ENCODE results near the gene CIROP. TPM values are rescaled to one million over a fixed set of nuclear protein-coding genes. Genes with fewer than 3 reads are reported as not detected.

Gene CIROP
- total RNA-seq, 2 experiments from 2014 or later, result not detected

DNA sequence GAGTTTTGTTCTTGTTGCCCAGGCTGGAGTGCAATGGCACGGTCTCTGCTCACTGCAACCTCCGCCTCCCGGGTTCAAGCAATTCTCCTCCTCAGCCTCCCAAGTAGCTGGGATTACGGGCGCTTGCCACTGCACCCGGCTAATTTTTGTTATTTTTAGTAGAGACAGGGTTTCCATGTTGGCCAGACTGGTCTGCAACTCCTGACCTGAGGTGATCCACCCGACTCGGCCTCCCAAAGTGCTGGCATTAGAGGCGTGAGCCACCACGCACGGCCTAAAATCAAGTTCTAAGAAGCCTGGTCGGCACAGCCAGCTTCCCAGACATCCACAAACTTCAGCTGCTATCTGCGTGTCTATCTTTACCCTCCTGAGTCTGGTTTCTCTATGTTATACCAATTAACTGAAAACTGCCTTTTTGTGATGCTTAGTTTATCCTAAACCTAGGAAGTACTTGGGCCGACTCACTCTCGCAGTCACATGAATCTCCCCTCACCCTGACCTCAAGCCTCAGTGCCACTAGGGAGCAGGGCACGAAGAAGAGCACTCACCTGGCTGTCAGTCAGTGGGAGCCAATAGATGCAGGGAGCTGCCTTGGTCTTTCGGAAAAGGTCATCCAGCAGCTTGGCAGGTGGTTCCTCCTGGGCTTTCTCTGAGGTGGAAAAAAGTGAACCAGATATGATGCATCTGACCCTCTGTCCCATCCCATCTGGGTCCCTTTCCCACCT is 44.1 kb downstream of the CIROP start:
- H3K4me3 Mint-ChIP-seq, result no peak overlapping the region
- DNase-seq, result no peak
- H3K27me3 Mint-ChIP-seq (ENCODE audit: low read depth), result peaks cover 9% of the 10 kb centered on the region
- H3K4me1 Mint-ChIP-seq (ENCODE audit: low read depth), result peaks cover 18% of the 10 kb centered on the region
- no peaks in the 10 kb centered on the region for H3K9me3 Mint-ChIP-seq (ENCODE audit: insufficient read depth)
- ATAC-seq, result no peak
- ChIA-PET POLR2A (interaction anchor here (0.6 to 2.7 kb wide), 4 partner anchors 11 to 112 kb away, joined by 3 to 10 read pairs (median 4); partner anchors contain the start of gene ACIN1), CTCF (interaction anchor here (1.0 to 17.4 kb wide), 7 partner anchors 8 to 89 kb away, joined by 3 to 489 read pairs (median 54); partner anchors contain the start of gene AJUBA)
- H3K27ac Mint-ChIP-seq, result no peak overlapping the region
- peaks cover 57% of the 10 kb centered on the region for H3K36me3 Mint-ChIP-seq (ENCODE audit: low read depth)

DNA sequence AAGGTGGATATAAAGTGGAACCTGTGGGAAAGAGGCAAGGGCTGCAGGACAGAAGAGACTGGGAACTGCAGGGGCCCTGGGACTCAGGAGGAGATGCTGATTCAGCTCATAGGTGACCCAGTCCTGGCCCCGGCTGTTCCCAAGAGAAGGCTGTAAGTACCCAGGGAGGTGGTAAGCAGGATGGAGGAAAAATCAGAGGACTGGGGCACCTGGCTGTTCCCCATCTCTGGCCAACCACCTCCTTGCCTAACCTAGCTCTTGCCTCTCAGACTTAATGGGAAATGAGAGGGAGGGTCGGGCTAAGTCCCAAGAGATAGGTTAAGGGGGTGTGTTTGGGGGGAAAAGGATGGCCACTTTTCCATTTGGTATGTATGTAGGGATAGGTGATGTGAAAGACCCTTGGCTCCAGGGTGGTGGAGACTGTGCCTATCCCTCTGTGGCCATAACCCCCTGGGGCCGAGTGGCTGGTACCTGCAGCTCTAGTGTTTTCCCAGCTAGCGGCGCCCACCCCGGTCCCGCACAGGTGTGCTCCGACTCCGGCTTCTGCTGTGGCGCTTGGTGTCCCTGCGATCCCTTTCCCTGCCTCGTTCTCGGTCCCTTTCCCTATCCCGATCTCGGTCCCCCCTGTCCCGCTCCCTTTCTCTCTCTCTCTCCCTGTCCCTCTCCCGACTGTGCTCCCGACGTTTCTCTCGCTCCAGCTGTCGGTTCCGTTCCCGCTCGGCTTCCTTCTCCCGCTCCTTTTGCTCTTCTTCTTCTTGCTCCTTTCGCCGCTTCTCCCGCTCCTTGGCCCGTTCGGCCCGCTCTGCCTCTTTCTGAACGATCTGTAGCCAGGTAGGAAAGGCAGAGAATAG is 45.9 kb downstream of the CIROP start:
- no peaks in the 10 kb centered on the region for H3K9me3 Mint-ChIP-seq (ENCODE audit: insufficient read depth)
- H3K36me3 Mint-ChIP-seq (ENCODE audit: low read depth), result peaks cover 44% of the 10 kb centered on the region
- CTCF ChIA-PET, result interaction anchor here (0.9 to 17.4 kb wide), 35 partner anchors 9 to 489 kb away, joined by 3 to 489 read pairs (median 7); partner anchors contain the start of genes ACIN1, AJUBA, C14orf119 and PABPN1
- POLR2A ChIA-PET, result interaction anchor here (0.6 to 1.3 kb wide), 5 partner anchors 10 to 247 kb away, joined by 3 to 9 read pairs (median 5); partner anchors contain the start of genes ACIN1 and C14orf119
- ATAC-seq, result no peak
- no peak overlapping the region for H3K4me3 Mint-ChIP-seq
- peaks cover 9% of the 10 kb centered on the region for H3K27me3 Mint-ChIP-seq (ENCODE audit: low read depth)
- no peak overlapping the region for H3K27ac Mint-ChIP-seq
- H3K4me1 Mint-ChIP-seq (ENCODE audit: low read depth), result peaks cover 18% of the 10 kb centered on the region
- no peak for DNase-seq

DNA sequence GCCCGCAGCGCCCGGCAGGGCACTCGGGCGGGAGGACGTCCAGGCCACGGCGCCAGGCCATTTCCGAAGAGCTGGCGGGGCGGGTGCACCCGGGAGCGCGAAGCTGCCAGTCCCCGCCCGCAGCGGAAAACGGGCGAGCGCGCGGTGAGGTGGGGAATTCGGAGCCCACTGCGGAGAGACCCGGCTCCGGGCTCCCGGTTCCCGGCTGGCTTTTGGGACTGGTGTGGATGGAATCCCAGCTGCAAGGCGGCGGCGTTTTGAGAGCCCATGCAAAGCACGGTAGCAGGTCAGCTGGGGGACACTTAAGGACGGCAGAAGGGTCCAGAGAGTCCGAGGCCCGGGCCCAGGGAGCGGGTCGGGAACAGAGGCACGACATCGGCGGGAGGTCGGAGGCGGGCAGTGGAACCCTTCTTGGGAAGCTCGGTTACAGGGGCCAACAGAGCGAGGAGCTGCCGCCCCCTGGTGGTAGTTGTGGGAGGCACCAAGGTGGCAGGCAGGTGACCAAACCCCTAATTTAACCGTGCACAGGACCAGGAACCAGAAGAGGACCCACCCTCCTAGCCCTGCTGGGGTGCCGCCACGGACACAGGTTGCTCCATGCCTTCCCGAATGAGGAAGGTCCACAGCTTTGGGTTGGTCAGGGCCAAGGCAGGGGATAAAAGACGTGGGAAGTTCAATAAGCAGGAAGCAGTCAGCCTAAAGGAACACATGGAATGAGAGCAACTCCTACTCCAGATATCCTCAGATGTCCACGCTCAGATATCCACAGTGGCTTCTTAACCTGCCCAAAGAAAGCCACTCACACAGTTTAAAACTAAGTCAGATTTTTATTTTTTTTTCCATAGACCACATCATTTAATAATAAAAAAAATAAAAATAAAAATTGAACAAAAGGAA is 46.8 kb downstream of the CIROP start:
- H3K4me3 Mint-ChIP-seq, result peak overlapping the region; percentile 83
- peaks cover 9% of the 10 kb centered on the region for H3K27me3 Mint-ChIP-seq (ENCODE audit: low read depth)
- DNase-seq (peak; percentile 91), ATAC-seq (peak; percentile 76)
- peak overlapping the region; percentile 34 for H3K27ac Mint-ChIP-seq
- H3K9me3 Mint-ChIP-seq (ENCODE audit: insufficient read depth), result no peaks in the 10 kb centered on the region
- peaks cover 18% of the 10 kb centered on the region for H3K4me1 Mint-ChIP-seq (ENCODE audit: low read depth)
- H3K36me3 Mint-ChIP-seq (ENCODE audit: low read depth), result peaks cover 36% of the 10 kb centered on the region
- POLR2A ChIA-PET, result interaction anchor here (0.6 to 1.3 kb wide), 6 partner anchors 11 to 248 kb away, joined by 3 to 9 read pairs (median 4); partner anchors contain the start of genes ACIN1 and C14orf119
- CTCF ChIA-PET, result interaction anchor here (0.6 to 17.4 kb wide), 49 partner anchors 10 to 1183 kb away, joined by 3 to 489 read pairs (median 5); partner anchors contain the start of genes ACIN1, AJUBA, C14orf119 and PABPN1

DNA sequence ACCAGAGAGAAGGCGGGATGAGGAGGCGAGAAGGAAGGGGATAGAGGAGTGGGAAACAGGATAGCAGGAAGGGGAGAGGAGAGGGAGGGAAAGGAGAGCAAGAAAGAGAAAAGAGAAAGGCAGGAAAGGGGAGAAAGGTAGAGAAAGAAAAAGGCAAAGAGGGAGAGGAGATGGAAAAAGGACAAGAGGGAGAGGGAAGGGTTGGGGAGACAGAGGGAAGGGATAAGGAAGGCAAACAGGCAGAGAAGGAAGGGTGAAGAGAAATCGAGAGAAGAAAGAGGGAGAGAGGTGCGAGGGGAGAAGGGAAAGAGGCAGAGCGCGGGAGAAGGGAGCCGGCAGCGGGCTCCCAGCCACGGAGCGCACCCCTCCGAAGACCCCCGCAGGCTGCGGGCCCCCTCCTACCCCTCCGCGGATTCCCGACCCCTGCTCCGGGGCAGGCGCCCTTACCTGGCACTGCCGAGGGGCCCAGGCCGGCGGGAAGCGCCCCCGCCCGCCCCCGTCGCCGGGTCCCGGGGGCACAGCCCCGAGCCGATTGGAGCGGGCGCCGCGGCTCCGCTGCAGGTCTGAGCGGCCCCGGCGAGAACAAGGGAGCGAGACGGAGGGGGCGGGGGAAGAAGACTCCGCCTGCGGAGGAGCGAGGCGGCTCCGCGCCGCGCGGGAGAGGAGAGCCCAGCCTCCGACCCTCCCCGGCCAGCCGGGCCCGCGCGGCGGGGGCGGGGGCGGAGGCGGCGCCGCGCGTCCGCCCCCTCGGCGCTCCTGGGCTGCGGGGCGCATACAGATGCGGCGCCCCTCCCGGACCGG is 47.6 kb downstream of the CIROP start, which contains the start of gene CDH24:
Gene CDH24, minus strand, starts transcription at position 565 of the 801 bp plus-strand sequence. CDS start 1,787 bp downstream, outside the sequence.
- peak within 1 kb of the TSS; percentile 83 for H3K4me3 Mint-ChIP-seq
- no peaks in the 10 kb centered on the region for H3K9me3 Mint-ChIP-seq (ENCODE audit: insufficient read depth)
- DNase-seq, result peak; percentile 81
- ChIA-PET POLR2A (interaction anchor here (0.9 to 1.3 kb wide), 3 partner anchors 38 to 83 kb away, joined by 3 to 9 read pairs (median 5); partner anchors contain the start of genes ACIN1 and C14orf119), CTCF (interaction anchor here (0.6 to 17.4 kb wide), 54 partner anchors 8 to 1184 kb away, joined by 3 to 489 read pairs (median 5); partner anchors contain the start of genes ACIN1, AJUBA, C14orf119 and PABPN1)
- H3K4me1 Mint-ChIP-seq (ENCODE audit: low read depth), result peaks cover 18% of the 10 kb centered on the region
- ATAC-seq, result peak; percentile 83
- peaks cover 9% of the 10 kb centered on the region for H3K27me3 Mint-ChIP-seq (ENCODE audit: low read depth)
- peaks cover 27% of the 10 kb centered on the region for H3K36me3 Mint-ChIP-seq (ENCODE audit: low read depth)
- H3K27ac Mint-ChIP-seq, result peak within 1 kb of the TSS; percentile 34

DNA sequence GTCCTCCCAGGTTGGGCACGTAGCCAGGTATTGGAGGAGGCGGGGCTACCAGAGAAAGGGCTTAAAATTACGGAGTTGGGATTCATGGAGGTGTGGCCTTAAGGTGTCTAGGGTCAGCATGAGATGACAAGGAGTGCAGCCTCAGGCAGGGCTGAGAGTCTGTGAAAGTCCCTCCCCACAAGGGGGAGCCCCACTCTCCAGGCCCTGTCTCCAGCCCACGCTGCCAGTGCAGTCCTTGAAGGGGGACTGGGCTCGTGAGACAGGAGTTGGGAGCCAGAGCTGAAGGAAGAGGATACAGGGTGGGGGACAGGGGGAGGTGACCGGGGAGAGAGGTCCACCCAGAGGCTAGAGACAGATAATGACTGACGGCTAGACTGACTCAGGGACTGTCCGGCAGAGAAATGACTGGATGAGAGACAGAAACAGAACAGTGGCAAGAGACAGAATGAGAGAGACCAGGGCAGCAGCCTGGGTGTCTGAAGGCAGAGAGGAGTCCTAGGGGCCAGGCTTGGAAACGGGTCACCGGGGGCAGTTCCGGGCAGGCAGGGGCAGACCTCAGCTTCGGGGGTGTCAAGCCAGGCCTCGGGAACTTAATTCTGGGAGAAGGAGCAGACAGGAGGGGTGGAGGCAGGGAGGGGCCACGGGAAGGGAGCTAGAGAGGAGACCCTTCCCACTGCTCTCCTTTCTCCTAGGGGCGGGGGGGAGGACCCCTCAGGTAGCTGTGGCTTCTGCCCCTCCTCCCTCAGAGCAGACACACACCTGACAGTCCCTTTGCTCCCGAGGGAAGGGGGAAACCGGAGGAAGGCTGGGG is 48.4 kb downstream of the CIROP start:
- Mint-ChIP-seq H3K4me3 (peak overlapping the region; percentile 70), H3K36me3 (ENCODE audit: low read depth) (peaks cover 24% of the 10 kb centered on the region), H3K27me3 (ENCODE audit: low read depth) (peaks cover 9% of the 10 kb centered on the region), H3K9me3 (ENCODE audit: insufficient read depth) (no peaks in the 10 kb centered on the region), H3K4me1 (ENCODE audit: low read depth) (peaks cover 18% of the 10 kb centered on the region), H3K27ac (peak overlapping the region; percentile 8)
- ATAC-seq (peak; percentile 66), DNase-seq (peak; percentile 81)
- CTCF ChIA-PET, result interaction anchor here (0.8 to 17.4 kb wide), 16 partner anchors 9 to 486 kb away, joined by 3 to 489 read pairs (median 8); partner anchors contain the start of genes ACIN1, AJUBA and C14orf119
- POLR2A ChIA-PET, result no interaction called here

DNA sequence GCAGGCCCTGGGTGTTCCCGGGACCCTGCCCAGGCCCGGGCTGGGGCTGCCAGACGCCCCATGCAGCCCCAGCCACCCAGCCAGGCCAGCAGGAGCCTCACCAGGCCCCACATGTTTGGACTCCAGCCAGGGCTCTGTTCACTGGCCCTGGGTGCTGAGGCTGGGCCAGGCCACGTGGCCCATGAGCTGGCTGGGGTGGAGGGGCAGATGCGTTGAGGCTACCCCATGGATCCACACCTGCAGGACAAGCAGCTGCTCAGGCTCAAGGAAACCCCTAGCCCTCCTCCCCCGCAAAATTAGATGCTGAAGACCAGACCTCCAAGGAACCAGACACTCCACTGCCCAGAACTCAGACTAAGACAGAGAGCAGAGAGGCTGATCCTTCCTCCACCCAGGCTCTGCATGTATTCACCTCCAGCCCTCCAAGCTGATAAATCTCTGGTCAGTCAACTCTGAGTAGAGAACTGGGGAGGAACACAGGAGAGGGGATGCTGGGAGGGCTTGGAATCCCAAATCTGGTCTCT is 49.1 kb downstream of the CIROP start:
- no peak overlapping the region for H3K4me3 Mint-ChIP-seq
- H3K27me3 Mint-ChIP-seq (ENCODE audit: low read depth), result peaks cover 9% of the 10 kb centered on the region
- peaks cover 18% of the 10 kb centered on the region for H3K4me1 Mint-ChIP-seq (ENCODE audit: low read depth)
- POLR2A ChIA-PET, result no interaction called here
- H3K36me3 Mint-ChIP-seq (ENCODE audit: low read depth), result peaks cover 18% of the 10 kb centered on the region
- ATAC-seq (no peak), DNase-seq (no peak)
- H3K9me3 Mint-ChIP-seq (ENCODE audit: insufficient read depth), result no peaks in the 10 kb centered on the region
- CTCF ChIA-PET, result interaction anchor here (0.8 to 17.4 kb wide), 14 partner anchors 13 to 99 kb away, joined by 3 to 489 read pairs (median 5); partner anchors contain the start of genes ACIN1, AJUBA, C14orf119 and HAUS4
- H3K27ac Mint-ChIP-seq, result no peak overlapping the region

DNA sequence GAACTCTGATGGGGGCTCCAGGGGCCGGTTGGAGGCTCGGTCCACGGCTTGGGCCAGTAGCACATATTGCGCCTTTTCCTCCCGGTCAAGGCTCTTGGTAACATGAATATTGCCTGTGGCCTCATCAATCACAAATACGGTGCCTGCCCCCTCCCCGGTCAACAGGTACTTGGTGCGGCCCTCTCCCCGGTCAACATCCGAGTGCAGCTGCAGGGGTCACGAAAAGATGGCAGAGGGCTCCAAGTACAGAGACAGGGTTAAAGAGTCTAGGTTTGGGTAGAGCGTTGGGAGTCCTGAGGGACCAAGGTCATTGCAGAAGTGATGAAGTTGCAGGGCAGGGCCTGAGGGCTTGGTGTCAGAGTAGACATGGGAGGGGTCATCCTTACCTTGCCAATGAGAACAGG is 49.6 kb downstream of the CIROP start:
- no peak for DNase-seq
- Mint-ChIP-seq H3K27ac (no peak overlapping the region), H3K9me3 (ENCODE audit: insufficient read depth) (no peaks in the 10 kb centered on the region), H3K36me3 (ENCODE audit: low read depth) (peaks cover 16% of the 10 kb centered on the region), H3K4me1 (ENCODE audit: low read depth) (peaks cover 18% of the 10 kb centered on the region), H3K27me3 (ENCODE audit: low read depth) (peaks cover 9% of the 10 kb centered on the region), H3K4me3 (no peak overlapping the region)
- ATAC-seq, result no peak
- POLR2A ChIA-PET, result no interaction called here
- CTCF ChIA-PET, result interaction anchor here (0.8 to 17.4 kb wide), 15 partner anchors 13 to 98 kb away, joined by 3 to 489 read pairs (median 5); partner anchors contain the start of genes ACIN1, AJUBA, C14orf119 and HAUS4

DNA sequence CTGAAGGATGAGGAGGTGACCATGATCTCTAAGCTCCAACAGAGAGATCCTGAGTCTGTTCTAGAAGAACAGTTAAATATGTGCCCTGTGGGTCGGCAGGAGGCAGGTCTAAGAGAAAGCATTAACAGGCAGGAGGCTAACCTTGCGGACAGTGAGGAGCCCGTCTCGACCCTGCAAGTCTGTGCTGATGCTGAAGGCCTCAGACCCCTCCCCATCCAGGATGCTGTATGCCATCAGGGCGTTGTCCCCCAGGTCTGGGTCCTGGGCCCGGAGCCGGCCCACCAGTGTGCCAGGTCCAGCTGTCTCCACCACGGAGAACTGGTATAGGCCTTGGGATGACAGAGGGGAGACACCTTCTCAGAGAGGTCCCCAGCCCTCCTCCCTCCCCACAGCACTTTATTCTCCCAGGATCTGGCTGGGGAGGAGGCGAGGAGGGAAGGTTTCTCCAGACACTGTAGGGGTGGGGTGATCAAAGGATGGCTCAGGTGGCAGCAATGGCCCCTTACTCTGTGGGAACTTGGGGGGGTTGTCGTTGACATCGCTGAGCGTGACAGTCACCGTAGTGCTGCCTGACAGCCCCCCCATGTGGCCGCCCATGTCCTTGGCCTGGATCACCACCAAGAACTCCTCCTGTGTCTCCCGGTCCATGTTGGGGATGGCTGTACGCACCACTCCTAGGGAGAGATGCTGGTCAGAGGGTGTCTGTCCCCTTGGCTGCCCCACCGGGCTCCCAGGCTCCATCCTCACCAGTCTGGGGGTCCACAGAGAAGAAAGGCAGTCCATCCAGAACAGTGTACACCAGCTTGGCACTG is 50.6 kb downstream of the CIROP start:
- peaks cover 9% of the 10 kb centered on the region for H3K36me3 Mint-ChIP-seq (ENCODE audit: low read depth)
- ChIA-PET POLR2A (no interaction called here), CTCF (interaction anchor here (1.1 to 17.4 kb wide), 9 partner anchors 14 to 98 kb away, joined by 3 to 489 read pairs (median 32); partner anchors contain the start of genes AJUBA and HAUS4)
- H3K4me3 Mint-ChIP-seq, result no peak overlapping the region
- no peaks in the 10 kb centered on the region for H3K9me3 Mint-ChIP-seq (ENCODE audit: insufficient read depth)
- DNase-seq (peak; percentile 54), ATAC-seq (no peak)
- no peak overlapping the region for H3K27ac Mint-ChIP-seq
- H3K4me1 Mint-ChIP-seq (ENCODE audit: low read depth), result peaks cover 18% of the 10 kb centered on the region
- peaks cover 9% of the 10 kb centered on the region for H3K27me3 Mint-ChIP-seq (ENCODE audit: low read depth)

DNA sequence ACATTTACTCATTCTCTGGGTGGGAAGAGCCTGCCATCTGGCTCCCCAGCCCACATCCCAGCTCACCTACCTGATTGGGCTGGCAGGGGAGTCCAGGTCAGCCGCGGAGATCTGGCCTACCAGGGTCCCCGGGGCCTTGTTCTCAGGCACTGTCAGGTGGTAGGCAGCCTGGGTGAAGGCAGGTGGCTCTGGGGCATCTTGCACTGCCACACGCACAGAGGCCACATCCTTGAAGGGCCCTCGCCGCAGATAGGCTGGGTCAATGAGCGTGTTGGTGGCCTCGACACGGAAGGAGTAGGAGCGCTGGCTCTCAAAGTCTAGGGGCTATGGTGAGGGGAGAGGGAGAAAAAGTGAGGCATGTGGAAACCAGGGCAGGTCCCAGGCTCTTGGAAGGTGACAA is 51.4 kb downstream of the CIROP start:
- no peak overlapping the region for H3K4me3 Mint-ChIP-seq
- ATAC-seq (no peak), DNase-seq (no peak)
- H3K36me3 Mint-ChIP-seq (ENCODE audit: low read depth), result peaks cover 2% of the 10 kb centered on the region
- H3K4me1 Mint-ChIP-seq (ENCODE audit: low read depth), result peaks cover 18% of the 10 kb centered on the region
- CTCF ChIA-PET, result interaction anchor here (1.5 to 17.4 kb wide), 6 partner anchors 33 to 98 kb away, joined by 3 to 489 read pairs (median 64); partner anchors contain the start of gene AJUBA
- H3K27me3 Mint-ChIP-seq (ENCODE audit: low read depth), result peaks cover 9% of the 10 kb centered on the region
- H3K9me3 Mint-ChIP-seq (ENCODE audit: insufficient read depth), result no peaks in the 10 kb centered on the region
- H3K27ac Mint-ChIP-seq, result no peak overlapping the region
- POLR2A ChIA-PET, result no interaction called here
